Spleen (tissue), 7 donors: ENCODE data around the gene CNTNAP2.

Source experiments
- CTCF ChIP-seq, 11 experiments: fragments of 200-600 bp in 7 of 11; fragments of 450-650 bp in 4 of 11; sonication (generic) in 4 of 11; IDR thresholded peaks in 8 of 11; conservative IDR thresholded peaks in 3 of 11; 1 replicate in 7 of 11; 2 replicates in 4 of 11; pipeline versions ENCODE4 v1.4.0 to v1.8.0; 2016 to 2021; ENCODE audit warnings: antibody characterized with exemption in 11 of 11, inconsistent platforms in 4 of 11, mild to moderate bottlenecking in 1 of 11
- POLR2A ChIP-seq, 3 donors: fragments of 450-650 bp; IDR thresholded peaks; one replicate each; pipeline ENCODE4 v1.5.1; 2017; ENCODE audit warnings: antibody characterized with exemption in 3 of 3, mild to moderate bottlenecking in 1 of 3
- POLR2AphosphoS5 ChIP-seq, 3 donors: sonication (generic); formaldehyde crosslinking; IDR thresholded peaks; one replicate each; pipeline ENCODE4 v1.5.1; 2017; ENCODE audit warnings: antibody characterized with exemption in 3 of 3
- donor health status: DM: no; HTN: no; CAD: no; lungs with moderate emphysema.
- donor health status: DM: no; HTN: no; CAD: no.
- donor health status: DM: no; HTN: no; CAD: no.

- TF ChIP-seq CTCF (IDR thresholded peaks at IDR 0.05 in 8 of 11, conservative IDR thresholded peaks at IDR 0.05 in 3 of 11): no peak
- no peak for TF ChIP-seq POLR2A (IDR thresholded peaks at IDR 0.05)
- no peak for TF ChIP-seq POLR2AphosphoS5 (IDR thresholded peaks at IDR 0.05)
Measured at GRCh38 chr7:147106746-147107145, 990.1 kb downstream of the CNTNAP2 start.
